NK-92 treated with Interleukin-12 subunit alpha and Interleukin-12 subunit beta, amount 100 ng/mL, for 24 hours (cell line): ENCODE results near the gene EFCAB11.

Experiments
- DNase-seq: peaks from one replicate; lab custom pipeline; 2025; lab: John Stamatoyannopoulos, UW

The EFCAB11 gene

GRCh38 chr14:89865153-89865552 lies 89.4 kb downstream of the EFCAB11 start:
- no peak for DNase-seq

- no peak for DNase-seq
These were observed 91.7 kb downstream of the EFCAB11 start for GRCh38 chr14:89862856-89863255.

GRCh38 chr14:89861630-89862029 lies 92.9 kb downstream of the EFCAB11 start:
- no peak for DNase-seq

- no peak for DNase-seq
These were observed 96.4 kb downstream of the EFCAB11 start for GRCh38 chr14:89858089-89858488.

GRCh38 chr14:89856871-89857345 lies 97.6 kb downstream of the EFCAB11 start:
- no peak for DNase-seq

- DNase-seq = no peak
These were observed 98.4 kb downstream of the EFCAB11 start for GRCh38 chr14:89855961-89856656.

- DNase-seq = no peak
These were observed 100.4 kb downstream of the EFCAB11 start for GRCh38 chr14:89853936-89854693.

- no peak for DNase-seq
These were observed 103.4 kb downstream of the EFCAB11 start for GRCh38 chr14:89851106-89851505.

GRCh38 chr14:89849931-89850330 lies 104.6 kb downstream of the EFCAB11 start:
- no peak for DNase-seq

GRCh38 chr14:89848165-89848564 lies 106.4 kb downstream of the EFCAB11 start:
- DNase-seq = no peak

- no peak for DNase-seq
These were observed 109.2 kb downstream of the EFCAB11 start for GRCh38 chr14:89845346-89845745.

- no peak for DNase-seq
These were observed 110.0 kb downstream of the EFCAB11 start for GRCh38 chr14:89844508-89844907.

- no peak for DNase-seq
These were observed 111.7 kb downstream of the EFCAB11 start for GRCh38 chr14:89842837-89843236.

GRCh38 chr14:89841851-89842250 lies 112.7 kb downstream of the EFCAB11 start:
- DNase-seq = no peak

- DNase-seq = no peak
These were observed 117.6 kb downstream of the EFCAB11 start for GRCh38 chr14:89836830-89837469.

GRCh38 chr14:89833661-89834060 lies 120.9 kb downstream of the EFCAB11 start:
- no peak for DNase-seq

GRCh38 chr14:89833120-89833532 lies 121.4 kb downstream of the EFCAB11 start:
- no peak for DNase-seq

GRCh38 chr14:89828471-89829165 lies 125.9 kb downstream of the EFCAB11 start:
- DNase-seq = no peak

- DNase-seq = no peak
These were observed 127.3 kb downstream of the EFCAB11 start for GRCh38 chr14:89827265-89827664.

- DNase-seq = no peak
These were observed 127.9 kb downstream of the EFCAB11 start for GRCh38 chr14:89826596-89826995.

GRCh38 chr14:89823743-89824142 lies 130.8 kb downstream of the EFCAB11 start:
- no peak for DNase-seq

GRCh38 chr14:89814126-89814525 lies 140.4 kb downstream of the EFCAB11 start:
- DNase-seq = no peak
